ENCODE data around the gene KCNQ1OT1.

Gene KCNQ1OT1

GRCh38 chr11:2581151-2581930 lies 118.5 kb downstream of the KCNQ1OT1 start:
- Histone ChIP-seq H3K27ac (ENCODE audit: extremely low read depth, low read depth, low read length) (no peak overlapping the region), H3K9me3 (ENCODE audit: control insufficient read depth, insufficient read depth, low read depth, low read length) (no peaks in the 10 kb centered on the region), H3K4me3 (ENCODE audit: low read depth, low read length) (no peak overlapping the region), H3K4me1 (ENCODE audit: control insufficient read depth, insufficient read depth, low read length) (no peaks in the 10 kb centered on the region), H3K36me3 (ENCODE audit: control insufficient read depth in 2 of 2, insufficient read depth in 1 of 2, low read length in 2 of 2) (no peaks in the 10 kb centered on the region)
- POLR2A ChIA-PET: no interaction called here
- CTCF ChIA-PET: no interaction called here
- TF ChIP-seq ZNF175 (tag by site-specific recombination; IDR thresholded peaks at IDR 0.05) (no peak), ZNF433 (tag by site-specific recombination; IDR thresholded peaks at IDR 0.05; ENCODE audit: low read depth) (no peak), ZNF426 (tag by site-specific recombination; IDR thresholded peaks at IDR 0.05) (no peak), HOXA7 (CRISPR knock-in tag; IDR thresholded peaks at IDR 0.05; ENCODE audit: borderline replicate concordance) (no peak), ZNF214 (tag by site-specific recombination; IDR thresholded peaks at IDR 0.05; ENCODE audit: borderline replicate concordance) (no peak), ZNF843 (tag by site-specific recombination; IDR thresholded peaks at IDR 0.05) (no peak), ZNF37A (tag by site-specific recombination; IDR thresholded peaks at IDR 0.05) (no peak)

- POLR2A ChIA-PET: no interaction called here
- CTCF ChIA-PET: no interaction called here
These were observed 119.2 kb downstream of the KCNQ1OT1 start for GRCh38 chr11:2580571-2581001.

GRCh38 chr11:2580061-2580421 lies 119.8 kb downstream of the KCNQ1OT1 start:
- Histone ChIP-seq H3K4me3 (ENCODE audit: low read depth, low read length) (no peak overlapping the region), H3K9me3 (ENCODE audit: control insufficient read depth, insufficient read depth, low read depth, low read length) (no peaks in the 10 kb centered on the region), H3K27ac (ENCODE audit: extremely low read depth, low read depth, low read length) (no peak overlapping the region), H3K4me1 (ENCODE audit: control insufficient read depth, insufficient read depth, low read length) (no peaks in the 10 kb centered on the region), H3K36me3 (ENCODE audit: control insufficient read depth in 2 of 2, insufficient read depth in 1 of 2, low read length in 2 of 2) (no peaks in the 10 kb centered on the region)
- ChIA-PET CTCF (no interaction called here), POLR2A (no interaction called here)
- TF ChIP-seq ZNF18 (tag by site-specific recombination; IDR thresholded peaks at IDR 0.05): no peak
- no peak for TF ChIP-seq ZNF488 (tag by site-specific recombination; IDR thresholded peaks at IDR 0.05)
- no peak for TF ChIP-seq ZNF280D (tag by site-specific recombination; IDR thresholded peaks at IDR 0.05)
- TF ChIP-seq ZEB2 (tag by site-specific recombination; IDR thresholded peaks at IDR 0.05): no peak
- no peak for TF ChIP-seq SALL2 (tag by site-specific recombination; IDR thresholded peaks at IDR 0.05; ENCODE audit: borderline replicate concordance)
- no peak for TF ChIP-seq ZNF843 (tag by site-specific recombination; IDR thresholded peaks at IDR 0.05)
- no peak for TF ChIP-seq ZNF660 (tag by site-specific recombination; IDR thresholded peaks at IDR 0.05)
- TF ChIP-seq ZNF140 (tag by site-specific recombination; IDR thresholded peaks at IDR 0.05): no peak
- no peak for TF ChIP-seq ZNF248 (tag by site-specific recombination; IDR thresholded peaks at IDR 0.05)
- no peak for TF ChIP-seq ZBTB8A (tag by site-specific recombination; IDR thresholded peaks at IDR 0.05)
- TF ChIP-seq REPIN1 (tag by site-specific recombination; IDR thresholded peaks at IDR 0.05; ENCODE audit: low read depth): no peak
- TF ChIP-seq ZNF521 (tag by site-specific recombination; IDR thresholded peaks at IDR 0.05): no peak

More at GRCh38 chr11:2580571-2581001, 119.2 kb downstream of the KCNQ1OT1 start:
- H3K36me3 ChIP-seq (ENCODE audit: control insufficient read depth in 2 of 2, insufficient read depth in 1 of 2, low read length in 2 of 2): no peaks in the 10 kb centered on the region
- TF ChIP-seq HIC1 (tag by site-specific recombination; IDR thresholded peaks at IDR 0.05) (no peak), ZNF777 (tag by site-specific recombination; IDR thresholded peaks at IDR 0.05; ENCODE audit: borderline replicate concordance) (no peak)
- no peak overlapping the region for H3K27ac ChIP-seq (ENCODE audit: extremely low read depth, low read depth, low read length)
- no peaks in the 10 kb centered on the region for H3K9me3 ChIP-seq (ENCODE audit: control insufficient read depth, insufficient read depth, low read depth, low read length)
- no peaks in the 10 kb centered on the region for H3K4me1 ChIP-seq (ENCODE audit: control insufficient read depth, insufficient read depth, low read length)
- no peak overlapping the region for H3K4me3 ChIP-seq (ENCODE audit: low read depth, low read length)

Data from HEK293 (cell line).